BE2C (cell line): ENCODE measurements around the gene DEFB121.
"Not testable (repeated sequence)": the region's sequence is repeated elsewhere in the genome, so short reads cannot be mapped to it uniquely, and the experiment has no call there.

Experiments
- DNase-seq: peaks from one replicate; pipeline ENCODE4 v3.0.0-alpha.2; 2020
- H3K27me3 ChIP-seq: fragments of 250-450 bp; sonication (Bioruptor Pico); 2 replicates; pipeline ENCODE4 v1.5.1; 2020; ENCODE audit warnings: mild to moderate bottlenecking
- H3K36me3 ChIP-seq: fragments of 250-450 bp; sonication (Bioruptor Pico); 2 replicates; pipeline ENCODE4 v1.5.1; 2020; ENCODE audit warnings: mild to moderate bottlenecking
- H3K4me1 ChIP-seq: fragments of 250-450 bp; sonication (Bioruptor Pico); 2 replicates; pipeline ENCODE4 v1.5.1; 2020
- H3K4me3 ChIP-seq: 2 replicates; pipeline ENCODE4 v1.5.1; 2011; ENCODE audit warnings: low read depth, low read length
- H3K9me3 ChIP-seq: fragments of 250-450 bp; sonication (Bioruptor Pico); 2 replicates; pipeline ENCODE4 v1.5.1; 2020
- TF ChIP-seq, protein P1 (sequence below): IDR thresholded peaks from 2 replicates; pipeline ENCODE4 v1.5.1; 2012; ENCODE audit warnings: mild to moderate bottlenecking, low read depth, low read length

DEFB121 gene

DNA sequence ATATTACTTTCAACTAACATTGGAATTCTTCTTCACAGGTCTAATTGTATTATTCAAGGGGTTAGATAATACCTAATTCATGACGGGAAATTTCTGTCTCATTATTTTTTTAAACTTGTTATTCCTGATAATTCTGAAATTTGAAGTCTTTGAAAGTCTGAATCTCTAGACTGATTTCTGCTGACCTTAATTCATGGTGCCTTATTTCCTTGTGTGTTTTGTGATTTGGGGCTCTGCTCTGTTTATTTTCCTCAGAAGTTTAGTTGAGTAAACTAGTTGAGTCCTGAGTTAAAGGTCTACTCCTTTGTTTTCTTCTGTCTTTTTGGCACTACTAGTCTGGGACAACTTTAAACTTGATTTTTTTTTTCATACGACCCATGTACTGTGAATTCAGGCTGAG is 31.7 kb downstream of the DEFB121 start:
- no peaks in the 10 kb centered on the region for H3K9me3 ChIP-seq
- no peak overlapping the region for H3K4me3 ChIP-seq
- no peaks in the 10 kb centered on the region for H3K4me1 ChIP-seq
- 0 out of 2 replicates have a peak, but pooled peaks cover 3% of the 10 kb centered on the region for H3K27me3 ChIP-seq
- no peak for DNase-seq
- no peaks in the 10 kb centered on the region for H3K36me3 ChIP-seq
- TF ChIP-seq, protein P1, sequence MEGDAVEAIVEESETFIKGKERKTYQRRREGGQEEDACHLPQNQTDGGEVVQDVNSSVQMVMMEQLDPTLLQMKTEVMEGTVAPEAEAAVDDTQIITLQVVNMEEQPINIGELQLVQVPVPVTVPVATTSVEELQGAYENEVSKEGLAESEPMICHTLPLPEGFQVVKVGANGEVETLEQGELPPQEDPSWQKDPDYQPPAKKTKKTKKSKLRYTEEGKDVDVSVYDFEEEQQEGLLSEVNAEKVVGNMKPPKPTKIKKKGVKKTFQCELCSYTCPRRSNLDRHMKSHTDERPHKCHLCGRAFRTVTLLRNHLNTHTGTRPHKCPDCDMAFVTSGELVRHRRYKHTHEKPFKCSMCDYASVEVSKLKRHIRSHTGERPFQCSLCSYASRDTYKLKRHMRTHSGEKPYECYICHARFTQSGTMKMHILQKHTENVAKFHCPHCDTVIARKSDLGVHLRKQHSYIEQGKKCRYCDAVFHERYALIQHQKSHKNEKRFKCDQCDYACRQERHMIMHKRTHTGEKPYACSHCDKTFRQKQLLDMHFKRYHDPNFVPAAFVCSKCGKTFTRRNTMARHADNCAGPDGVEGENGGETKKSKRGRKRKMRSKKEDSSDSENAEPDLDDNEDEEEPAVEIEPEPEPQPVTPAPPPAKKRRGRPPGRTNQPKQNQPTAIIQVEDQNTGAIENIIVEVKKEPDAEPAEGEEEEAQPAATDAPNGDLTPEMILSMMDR = no peak

DNA sequence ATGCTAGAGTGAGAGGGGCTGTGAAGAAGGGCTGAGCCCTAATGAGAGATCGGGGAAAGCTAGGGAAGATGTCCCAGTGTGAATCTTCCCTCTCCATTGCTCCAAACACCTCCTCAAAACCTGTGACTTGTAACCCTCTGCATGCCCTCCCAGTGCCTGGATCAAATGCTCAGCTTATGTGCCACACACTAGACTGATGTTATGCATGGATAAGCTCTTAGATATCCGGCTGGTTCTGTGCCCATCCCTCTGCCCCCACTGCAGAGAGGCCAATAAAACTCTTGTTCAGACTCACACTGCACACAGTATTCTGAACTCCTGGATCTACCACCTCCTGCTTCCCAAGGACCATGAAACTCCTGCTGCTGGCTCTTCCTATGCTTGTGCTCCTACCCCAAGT is 37.7 kb downstream of the DEFB121 start, which contains the start of gene DEFB118:
DEFB118 (plus strand) TSS at position 301 of the 400 bp plus-strand sequence; CDS start at position 351, 50 bp downstream.
- TF ChIP-seq, protein P1 = no peak
- 0 out of 2 replicates have a peak, but pooled peaks cover 3% of the 10 kb centered on the region for H3K27me3 ChIP-seq
- no peaks in the 10 kb centered on the region for H3K9me3 ChIP-seq

DNA sequence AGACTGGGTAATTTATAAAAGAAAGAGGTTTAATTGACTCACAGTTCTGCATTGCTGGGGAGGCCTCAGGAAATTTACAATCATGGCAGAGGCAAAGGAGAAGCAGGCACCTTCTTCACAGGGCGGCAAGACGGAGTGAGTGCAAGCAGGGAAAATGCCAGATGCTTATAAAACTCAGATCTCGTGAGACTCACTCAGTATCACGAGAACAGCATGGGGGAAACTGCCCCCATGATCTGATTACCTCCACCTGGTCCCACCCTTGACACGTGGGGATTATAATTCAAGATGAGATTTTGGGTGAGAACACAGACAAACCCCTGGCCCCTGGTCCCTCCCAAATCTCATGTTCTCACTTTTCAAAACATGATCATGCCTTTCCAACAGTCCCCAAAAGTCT is 41.7 kb downstream of the DEFB121 start:
- H3K4me1 ChIP-seq, H3K4me3 ChIP-seq, H3K36me3 ChIP-seq, DNase-seq, H3K9me3 ChIP-seq, H3K27me3 ChIP-seq: not testable (repeated sequence)

More for the DNA sequence above, 37.7 kb downstream of the DEFB121 start, which contains the start of gene DEFB118:
- no peak for DNase-seq
- Histone ChIP-seq H3K4me3 (no peak within 1 kb of the TSS), H3K4me1 (no peaks in the 10 kb centered on the region), H3K36me3 (no peaks in the 10 kb centered on the region)

DNA sequence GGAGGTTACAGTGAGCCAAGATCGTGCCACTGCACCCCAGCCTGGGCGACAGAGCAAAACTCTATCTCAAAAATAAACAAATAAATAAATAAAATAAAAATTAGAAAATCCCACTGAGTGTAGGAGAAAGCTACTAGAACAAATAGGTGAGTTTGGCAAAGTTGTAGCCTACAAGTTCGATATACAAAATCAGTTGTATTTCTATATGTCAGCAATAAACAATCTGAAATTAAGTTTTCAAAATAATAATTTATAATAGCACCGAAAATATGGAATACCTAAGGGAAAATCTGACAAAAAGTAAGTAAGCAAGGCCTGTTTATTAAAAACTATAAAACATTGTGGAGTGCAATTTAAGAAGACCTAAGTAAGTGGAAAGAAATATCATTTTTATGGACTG is 42.7 kb downstream of the DEFB121 start:
- TF ChIP-seq, protein P1 = no peak
- H3K36me3 ChIP-seq = no peaks in the 10 kb centered on the region
- no peak for DNase-seq
- H3K27me3 ChIP-seq = no peaks in the 10 kb centered on the region
- H3K4me1 ChIP-seq = no peaks in the 10 kb centered on the region
- H3K9me3 ChIP-seq = no peaks in the 10 kb centered on the region
- H3K4me3 ChIP-seq = no peak overlapping the region

DNA sequence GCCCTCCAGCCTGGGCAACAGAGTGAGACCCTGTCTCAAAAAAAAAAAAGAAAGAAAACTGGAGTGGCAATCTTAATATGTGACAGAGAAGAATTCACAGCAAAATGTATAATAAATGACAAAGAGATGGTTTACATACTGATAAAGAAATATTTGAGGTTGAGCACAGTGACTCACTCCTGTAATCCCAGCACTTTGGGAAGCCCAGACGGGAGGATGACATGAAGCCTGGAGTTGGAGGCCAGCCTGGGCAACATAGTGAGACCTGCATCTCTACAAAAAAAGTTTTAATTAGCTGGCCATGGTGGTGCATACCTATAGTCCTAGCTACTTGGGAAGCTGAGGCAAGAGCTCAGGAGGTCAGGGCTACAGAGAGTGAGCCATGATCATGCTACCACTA is 50.0 kb downstream of the DEFB121 start:
- Histone ChIP-seq H3K9me3 (no peaks in the 10 kb centered on the region), H3K4me3 (no peak overlapping the region), H3K4me1 (no peaks in the 10 kb centered on the region), H3K27me3 (no peaks in the 10 kb centered on the region), H3K36me3 (no peaks in the 10 kb centered on the region)
- no peak for DNase-seq
- TF ChIP-seq, protein P1 = no peak
